IPS-NIHi7 (cell line): Measurements from ENCODE around the gene UCN.
"Not testable (repeated sequence)": the region's sequence is repeated elsewhere in the genome, so short reads cannot be mapped to it uniquely, and the experiment has no call there.

Experiments
- DNase-seq: peaks from one replicate; pipeline ENCODE4 v3.0.0; 2012; ENCODE audit warnings: mixed read lengths; ENCODE audit errors: extremely low spot score

Gene UCN

DNA sequence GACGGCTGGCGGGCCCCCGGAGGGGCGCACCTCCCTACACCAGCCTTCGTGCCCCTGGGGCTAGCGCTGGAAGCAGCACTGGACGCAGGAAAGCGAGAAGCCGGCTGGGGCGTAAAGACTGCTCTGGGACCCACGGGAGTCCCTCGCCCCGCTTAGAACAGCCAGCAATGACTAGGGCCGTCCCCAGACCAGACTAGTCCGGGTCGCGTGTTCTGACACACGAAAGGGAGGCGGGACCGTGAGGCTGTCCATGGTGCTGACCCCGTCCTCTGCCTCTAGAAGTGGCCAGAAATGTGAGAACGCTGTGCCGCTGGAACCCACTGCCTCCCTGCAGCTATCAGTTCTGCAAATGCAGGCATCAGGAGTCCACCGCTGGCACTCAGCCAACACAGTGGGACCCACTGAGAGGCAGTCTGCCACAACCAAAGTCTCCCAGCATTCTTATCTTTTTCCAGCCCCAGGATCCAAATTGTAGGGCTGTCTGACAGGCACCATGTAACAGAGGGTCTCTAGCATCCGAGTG, at the start of gene UCN:
Gene UCN, minus strand, starts transcription at position 87 of the 523 bp plus-strand sequence. CDS start 550 bp downstream, outside the sequence.
- DNase-seq = peak; percentile 82

GRCh38 chr2:27356382-27357181, 48.3 kb upstream of the UCN start, which contains the start of gene GTF3C2:
GTF3C2 (minus strand) TSS chr2:27356764; CDS start chr2:27343554, 13,210 bp downstream.
- DNase-seq = peak; percentile 91

- DNase-seq = peak; percentile 51
Observed at GRCh38 chr2:27356056-27356381, 47.8 kb upstream of the UCN start.

GRCh38 chr2:27354597-27354927, 46.3 kb upstream of the UCN start:
- DNase-seq = no peak

DNA sequence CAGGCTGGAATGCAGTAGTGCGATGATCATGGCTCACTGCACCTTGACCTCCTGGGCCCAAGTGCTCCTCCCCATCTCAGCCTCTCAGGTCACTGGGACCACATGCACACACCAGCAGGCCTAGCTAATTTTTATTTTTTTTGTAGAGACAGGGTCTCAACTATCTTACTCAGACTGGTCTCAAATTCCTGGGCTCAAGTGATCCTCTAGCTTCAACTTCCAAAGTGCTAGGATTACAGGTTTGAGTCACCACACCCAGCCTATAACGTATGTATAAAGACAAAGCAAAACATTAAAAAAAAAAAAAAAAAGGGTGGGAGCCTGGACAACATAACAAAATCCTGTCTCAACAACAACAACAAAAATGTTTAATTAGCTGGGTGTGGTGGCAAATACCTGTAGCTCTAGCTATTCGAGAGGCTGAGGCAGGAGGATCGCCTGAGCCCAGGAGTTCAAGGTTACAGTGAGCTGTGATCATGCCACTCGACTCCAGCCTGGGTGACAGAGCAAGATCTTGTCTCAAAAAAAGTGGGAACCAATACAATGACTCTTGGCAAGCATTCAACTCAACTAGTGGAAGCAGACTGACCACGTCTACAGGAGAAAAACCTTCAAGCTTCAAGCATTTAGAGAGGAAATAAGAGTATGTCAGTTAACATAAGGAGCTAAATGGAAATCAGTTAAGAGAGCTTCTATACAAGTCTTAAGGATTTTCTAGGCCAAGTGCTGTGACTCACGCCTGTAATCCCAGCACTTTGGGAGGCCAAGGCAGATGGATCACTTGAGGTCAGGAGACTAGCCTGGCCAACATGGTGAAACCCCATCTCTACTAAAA, 45.7 kb upstream of the UCN start:
- no peak for DNase-seq

- DNase-seq = not testable (repeated sequence)
Observed at GRCh38 chr2:27353386-27353761, 45.1 kb upstream of the UCN start.

DNA sequence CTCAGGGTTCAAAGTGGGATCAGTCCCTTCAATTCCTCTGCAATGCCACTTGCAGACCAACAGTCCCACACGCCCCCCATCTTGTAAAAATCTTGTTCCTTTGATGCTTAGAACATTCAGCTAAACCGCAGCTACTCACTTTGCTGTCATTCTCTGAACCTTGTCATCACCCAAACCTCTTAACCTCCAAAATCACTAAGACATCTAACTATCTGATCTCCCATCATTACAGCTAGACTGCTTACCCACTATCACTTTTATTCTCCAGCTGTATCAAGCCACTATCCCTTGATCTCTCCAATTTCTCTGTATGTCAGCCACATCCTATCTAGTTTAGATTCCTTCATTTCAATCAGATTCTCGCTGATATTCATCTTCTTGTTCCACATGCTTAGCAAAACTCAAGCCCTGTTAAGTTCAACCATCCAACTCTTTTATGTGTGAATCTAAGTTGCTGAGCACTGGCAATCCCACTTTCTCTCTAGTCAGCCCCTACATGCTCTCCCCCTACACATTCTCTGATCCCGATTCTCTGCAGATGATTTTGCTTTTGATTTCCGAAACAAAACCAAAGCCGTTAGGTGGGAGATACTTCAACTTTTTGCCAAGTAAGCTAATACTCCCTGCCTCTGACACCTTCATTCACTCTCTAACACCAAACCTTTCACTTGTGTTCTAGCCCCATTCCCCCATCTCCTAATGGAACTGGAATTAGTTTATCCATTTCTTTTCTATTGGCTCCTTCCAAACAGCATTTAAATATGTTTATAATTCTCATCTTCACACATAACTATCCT, 43.8 kb upstream of the UCN start:
- DNase-seq = no peak

GRCh38 chr2:27350106-27350693, 42.0 kb upstream of the UCN start:
- DNase-seq = no peak

- DNase-seq = no peak
Observed at GRCh38 chr2:27347641-27348040, 39.4 kb upstream of the UCN start.

GRCh38 chr2:27336173-27336572, 27.9 kb upstream of the UCN start:
- DNase-seq = no peak

DNA sequence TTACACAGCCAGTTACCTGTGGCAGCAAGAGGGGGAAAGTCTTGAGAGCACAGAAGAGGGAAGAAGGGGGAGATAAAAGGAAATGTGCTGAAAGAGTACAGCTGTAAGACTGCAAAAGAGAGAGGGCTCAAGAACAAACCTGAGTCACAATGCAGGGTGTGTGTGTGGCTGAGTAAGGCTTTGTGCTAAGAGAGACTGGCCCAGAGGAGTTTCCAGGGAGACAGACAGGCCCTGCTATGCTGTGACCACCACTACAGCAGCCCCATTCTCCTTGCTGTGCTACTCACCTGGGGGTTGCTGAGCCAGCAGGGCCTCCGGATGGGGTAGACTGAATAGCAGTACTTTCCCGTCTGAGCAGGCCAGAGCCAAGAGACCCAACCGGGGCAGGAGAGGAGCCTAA, 27.1 kb upstream of the UCN start:
- no peak for DNase-seq

DNA sequence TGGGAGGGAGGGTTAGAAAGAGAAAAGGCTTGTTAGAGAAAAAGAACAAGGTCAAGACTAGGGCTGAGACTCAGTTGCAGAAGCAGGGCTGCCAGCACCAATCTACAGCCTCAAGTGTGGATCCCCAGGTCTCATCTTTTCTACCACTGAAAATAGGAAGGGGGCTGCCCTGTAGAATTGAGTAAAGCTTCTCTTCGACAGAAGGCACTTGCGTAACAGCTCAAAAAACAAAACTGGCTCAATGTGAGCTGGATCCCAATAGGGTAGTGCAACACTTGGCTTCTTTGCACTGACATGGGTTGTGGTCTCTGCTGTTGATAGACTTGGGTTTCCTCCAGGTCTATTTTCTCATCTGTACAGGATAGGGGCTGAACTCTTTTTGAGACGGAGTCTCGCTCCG, 16.5 kb upstream of the UCN start:
- no peak for DNase-seq

GRCh38 chr2:27323596-27324285, 15.5 kb upstream of the UCN start:
- DNase-seq = no peak

GRCh38 chr2:27322766-27323595, 14.7 kb upstream of the UCN start, which contains the start of gene MPV17:
MPV17 (minus strand) TSS chr2:27323097; CDS start chr2:27322517, 580 bp downstream.
- DNase-seq = peak; percentile 99

DNA sequence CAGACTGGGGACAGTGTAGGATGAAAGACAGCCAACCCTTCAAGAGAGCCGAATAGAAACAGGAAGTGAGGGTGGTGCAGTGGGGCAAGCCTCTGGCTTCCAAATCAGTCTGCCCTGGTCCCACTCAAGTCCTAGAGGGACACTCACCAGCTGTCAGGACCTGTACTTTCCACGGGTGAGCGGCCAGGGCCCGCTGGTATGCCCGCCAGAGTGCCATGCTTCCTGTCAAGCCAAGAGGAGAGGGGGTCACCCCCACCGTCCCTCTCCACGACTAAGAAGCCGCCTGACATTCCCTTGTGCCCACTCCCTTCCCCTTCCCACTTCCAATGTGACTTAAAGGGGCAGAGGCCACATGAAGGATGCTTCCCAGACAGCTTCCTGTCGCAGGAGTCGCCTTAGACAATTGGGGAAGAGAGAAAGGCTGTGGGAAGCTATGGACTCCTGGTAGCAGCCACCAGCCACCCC, 14.1 kb upstream of the UCN start:
- no peak for DNase-seq

DNA sequence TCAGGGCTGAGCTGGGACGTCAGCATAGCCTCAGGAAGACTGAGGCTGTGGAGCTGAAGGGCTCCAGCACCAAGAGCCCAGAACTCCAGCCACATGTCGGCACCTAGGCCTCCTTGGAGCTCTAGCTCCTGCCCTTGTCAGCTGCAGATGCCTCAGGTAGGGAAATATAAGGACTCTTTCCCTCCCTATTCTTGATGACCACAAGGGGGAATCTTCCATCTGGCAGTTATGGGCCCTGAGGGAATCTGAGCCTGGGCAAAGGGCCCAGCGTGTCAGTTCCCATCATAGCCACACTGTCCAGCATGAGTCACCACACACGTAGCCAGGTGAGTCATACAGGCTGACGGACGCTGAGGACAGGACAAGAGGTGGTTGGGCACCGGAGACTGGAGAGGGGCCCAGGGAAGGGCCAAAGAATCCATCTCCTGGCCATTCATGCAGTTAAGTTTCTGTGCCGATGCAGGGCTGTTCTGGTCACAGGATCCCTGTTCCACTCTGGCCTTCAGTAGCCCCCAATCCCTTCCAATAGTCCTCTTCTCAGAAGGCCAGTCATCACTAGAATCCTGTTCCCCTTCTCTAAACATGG, 12.8 kb upstream of the UCN start:
- peak; percentile 73 for DNase-seq

- not testable (repeated sequence) for DNase-seq
Observed at GRCh38 chr2:27319839-27320238, 11.6 kb upstream of the UCN start.

- no peak for DNase-seq
Observed at GRCh38 chr2:27316655-27317412, 8.6 kb upstream of the UCN start.

- DNase-seq = no peak
Observed at GRCh38 chr2:27315122-27315521, 6.9 kb upstream of the UCN start.
